HL-60/S4 treated with retinoic acid at 250 ng/mL for 4 days and 3 days (cell line): Measurements from ENCODE around the gene KCNQ1OT1.

Experiments used
- in situ Hi-C: fragments of 300-500 bp; cut with MboI; formaldehyde crosslinking; loops from 2 replicates; pipeline ENCODE4 v1.7.0; 2022; ENCODE audit warnings: low sequenced_read_pairs

KCNQ1OT1 gene

DNA sequence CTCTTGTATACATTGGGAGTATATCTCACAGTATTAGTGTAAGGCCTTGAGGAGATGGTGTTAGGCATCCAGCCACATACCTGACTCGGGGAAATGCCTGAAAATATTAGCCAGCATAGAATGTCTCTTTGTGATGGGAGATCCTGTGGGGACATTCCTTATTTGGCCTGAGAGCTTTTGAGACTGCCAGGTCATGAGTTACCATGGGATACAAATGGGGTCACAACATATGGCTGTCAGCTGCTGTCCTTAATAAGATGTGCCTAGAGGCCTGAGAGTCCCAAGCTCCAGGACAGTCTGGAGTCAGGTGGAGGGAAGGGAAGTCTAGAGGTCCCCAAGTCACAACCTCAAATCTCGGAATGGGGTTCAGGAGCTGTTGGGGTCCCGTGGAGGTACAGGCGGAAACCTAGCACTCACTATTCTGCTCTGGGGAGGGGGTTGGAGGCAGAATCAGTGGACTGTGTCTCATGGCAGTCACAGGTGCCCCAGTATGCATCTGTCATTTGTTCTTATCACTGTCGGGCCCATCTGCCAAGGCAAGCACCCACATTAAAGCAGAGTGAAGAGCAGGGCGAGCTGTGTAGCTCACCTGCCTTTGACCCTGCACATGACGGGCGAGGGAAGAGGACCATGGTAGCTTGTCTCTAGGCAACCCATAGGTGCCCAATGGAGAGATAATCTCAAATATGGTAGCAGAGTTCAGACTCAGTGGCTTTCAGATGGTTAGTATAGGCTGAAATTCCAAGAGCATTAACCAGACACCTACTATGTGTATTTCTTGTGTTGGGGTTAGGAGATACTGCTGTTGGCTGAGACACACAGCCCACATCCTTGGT lies 29.9 kb downstream of the KCNQ1OT1 start:
- in situ Hi-C loops = no loop called here

DNA sequence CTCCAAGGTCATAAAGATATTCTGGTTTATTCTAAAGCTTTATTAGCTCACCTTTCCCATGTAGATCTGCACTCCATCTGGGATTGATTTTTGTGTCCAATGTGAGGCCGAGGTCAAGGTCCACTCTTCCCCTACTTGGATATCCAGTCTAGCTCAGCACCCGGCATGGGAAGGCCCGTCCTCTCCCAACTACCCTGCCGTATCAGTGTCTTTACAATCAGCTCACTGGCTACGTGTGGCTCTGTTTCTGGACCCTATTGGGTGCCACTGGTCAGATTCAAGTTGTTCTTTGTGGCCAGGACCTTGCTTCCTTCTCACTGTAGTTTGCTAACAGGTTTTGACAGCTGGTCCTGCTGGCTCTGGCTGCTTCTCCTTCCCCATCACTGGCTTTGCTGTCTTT lies 30.9 kb downstream of the KCNQ1OT1 start:
- in situ Hi-C loops = no loop called here

GRCh38 chr11:2667940-2668339 lies 31.9 kb downstream of the KCNQ1OT1 start:
- in situ Hi-C loops = no loop called here

DNA sequence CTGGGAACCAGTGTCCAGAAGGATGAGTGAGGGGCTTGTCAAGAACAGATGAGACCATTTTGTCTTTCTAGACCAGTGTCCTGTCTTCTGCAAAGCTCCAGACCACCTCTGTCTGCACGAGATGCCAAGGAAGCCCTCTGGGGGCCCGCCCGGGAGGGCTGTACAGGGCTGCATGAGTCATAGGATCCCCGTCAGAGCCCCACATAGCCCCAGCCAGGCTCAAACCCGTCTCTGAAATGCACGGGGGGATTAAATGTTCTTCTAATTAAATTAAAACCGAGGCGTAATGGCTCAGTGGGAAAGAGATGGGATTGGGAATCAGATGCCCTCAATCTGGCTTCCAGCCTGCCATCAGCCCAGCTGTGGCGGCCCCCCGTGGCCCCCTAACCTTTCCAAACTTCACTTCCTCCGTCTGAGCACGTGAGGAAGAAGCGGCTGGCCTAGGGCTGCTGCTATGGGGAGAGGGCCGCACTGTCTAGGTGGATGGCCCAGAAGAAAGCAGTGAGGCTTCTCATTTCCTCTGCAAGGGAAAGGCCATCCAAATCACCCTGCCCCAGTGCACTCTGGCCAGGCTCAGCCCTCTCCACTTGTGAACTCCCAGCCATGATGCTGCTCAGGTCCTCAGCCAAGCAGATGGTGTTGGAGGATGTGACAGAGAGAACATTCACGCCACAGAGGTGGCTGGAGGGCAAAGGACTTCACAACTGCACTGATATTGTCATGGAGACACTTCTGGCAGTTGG lies 32.8 kb downstream of the KCNQ1OT1 start:
- in situ Hi-C loops = no loop called here

GRCh38 chr11:2666401-2666741 lies 33.4 kb downstream of the KCNQ1OT1 start:
- in situ Hi-C loops = no loop called here

DNA sequence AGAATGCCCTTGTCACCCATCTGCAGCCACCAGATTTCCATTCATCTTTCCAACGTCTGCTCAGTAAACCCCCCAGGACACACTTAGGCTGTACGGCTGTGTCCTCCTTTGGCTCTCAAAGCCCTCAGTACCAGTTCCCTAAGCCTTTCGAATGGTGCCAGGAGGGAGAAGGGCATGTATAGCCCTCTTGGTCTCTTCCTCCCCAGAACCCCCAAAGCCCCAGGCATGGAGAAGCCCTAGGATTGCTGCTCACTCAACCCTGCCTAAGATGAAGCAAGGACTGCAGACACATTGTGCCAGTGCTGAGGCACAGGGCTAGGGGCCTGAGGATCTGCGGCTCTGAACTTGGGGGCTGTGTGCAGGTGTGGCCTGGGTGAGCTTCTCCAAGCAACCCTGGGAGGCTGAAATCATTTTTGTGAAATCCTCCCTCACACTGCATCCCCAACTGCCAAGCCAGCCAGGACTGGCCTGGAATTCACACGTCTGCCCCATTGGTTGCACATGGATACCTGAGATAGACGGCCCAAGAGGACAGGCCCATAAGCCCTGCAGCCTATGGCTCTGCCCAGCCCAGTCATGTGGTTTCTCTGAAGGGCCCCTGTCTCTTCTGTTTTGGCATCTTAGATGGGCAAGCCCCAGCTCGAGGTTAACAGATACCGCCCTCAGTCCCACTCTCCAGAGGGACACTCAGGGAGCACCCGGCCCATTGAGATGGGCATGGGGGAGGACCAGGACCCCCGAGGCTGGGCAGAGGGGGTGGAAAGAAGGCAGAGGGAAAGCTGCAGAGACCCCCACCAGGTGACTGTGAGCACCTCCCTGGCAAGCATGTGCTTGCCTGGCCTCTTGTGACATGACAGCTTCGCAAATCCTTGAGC lies 34.0 kb downstream of the KCNQ1OT1 start:
- in situ Hi-C loops = no loop called here

GRCh38 chr11:2664791-2665525 lies 34.8 kb downstream of the KCNQ1OT1 start:
- in situ Hi-C loops = no loop called here

GRCh38 chr11:2664376-2664775 lies 35.4 kb downstream of the KCNQ1OT1 start:
- in situ Hi-C loops = no loop called here

DNA sequence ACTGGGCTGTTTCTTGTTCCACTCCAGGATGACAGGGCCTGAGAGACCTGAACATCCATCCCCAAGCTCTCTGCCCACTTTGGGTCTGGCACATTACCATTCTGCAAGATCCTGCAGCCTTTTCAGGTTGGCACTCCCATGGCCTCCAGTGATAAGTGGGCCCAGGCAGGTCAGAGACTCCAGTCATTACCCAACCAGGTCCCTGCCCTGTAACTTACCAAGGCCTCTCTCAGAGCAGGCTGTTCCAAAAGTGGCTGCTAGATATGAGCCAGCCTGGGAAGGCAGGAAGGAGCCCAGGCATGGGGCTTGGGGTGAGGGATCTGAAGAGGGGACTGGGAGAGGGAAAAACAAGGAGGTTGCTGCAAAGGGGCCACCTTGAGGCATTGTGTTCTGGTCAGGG lies 35.9 kb downstream of the KCNQ1OT1 start:
- in situ Hi-C loops = no loop called here

DNA sequence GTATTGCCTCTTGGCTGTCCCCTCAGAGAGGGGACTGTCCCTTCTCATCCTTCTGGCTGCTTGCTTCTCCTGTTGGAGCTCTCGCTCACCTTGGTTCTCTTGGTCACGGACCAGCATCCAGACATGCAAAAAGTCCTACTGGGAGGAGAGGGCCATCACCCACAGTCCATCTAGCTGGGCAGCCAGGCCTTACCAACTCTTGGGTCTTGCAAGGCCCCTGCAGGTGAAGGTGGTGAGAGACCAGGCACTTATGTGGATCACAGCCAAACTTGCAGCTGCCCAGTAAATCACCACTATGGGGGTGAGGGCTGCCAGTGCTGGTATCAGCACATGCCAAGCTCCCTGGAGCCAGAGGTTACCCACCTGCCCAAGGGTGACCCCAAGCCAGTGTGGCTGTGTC lies 36.3 kb downstream of the KCNQ1OT1 start:
- in situ Hi-C loops = no loop called here

DNA sequence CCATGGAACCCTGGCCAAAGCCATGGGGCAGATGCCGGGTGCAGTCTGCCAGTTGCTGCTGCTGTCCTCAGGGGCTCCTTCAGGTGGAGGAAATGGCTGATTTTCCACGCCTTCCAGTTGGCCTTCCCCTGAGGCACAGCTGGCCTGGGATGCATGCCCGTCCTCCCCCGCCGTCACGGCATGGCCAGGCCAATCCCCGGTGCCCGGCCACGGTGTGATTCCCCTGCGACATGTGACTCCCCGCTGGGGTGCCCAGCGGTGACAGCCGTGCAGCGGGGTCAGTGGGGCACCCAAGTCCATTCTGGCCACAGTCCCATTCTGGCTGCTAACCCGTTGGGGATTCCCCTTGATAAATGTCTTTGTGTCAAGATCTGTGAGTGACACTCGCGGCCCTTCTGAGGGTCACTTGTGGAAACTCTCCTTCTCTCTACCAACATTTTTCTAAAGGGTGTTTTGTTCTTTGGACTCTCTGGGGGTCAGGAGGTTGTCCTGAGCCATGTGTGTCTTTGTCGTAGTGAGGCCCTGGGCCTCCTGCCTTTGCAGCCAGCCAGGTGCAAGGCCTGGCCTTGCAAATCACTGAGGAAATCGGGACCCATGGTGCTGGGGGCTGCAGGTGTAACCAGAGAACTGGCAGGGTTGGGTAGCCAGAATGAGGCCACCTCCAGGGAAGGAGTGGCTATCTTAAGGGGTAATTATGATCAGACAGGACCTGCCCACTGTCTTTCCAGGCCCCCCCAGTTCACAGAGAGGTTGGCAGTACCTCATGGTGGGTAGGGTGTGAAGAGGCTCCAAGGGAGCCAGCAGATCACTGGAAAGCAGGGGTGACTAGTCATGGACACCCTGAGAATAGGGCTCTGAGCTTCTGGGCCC lies 37.1 kb downstream of the KCNQ1OT1 start:
- in situ Hi-C loops = no loop called here

GRCh38 chr11:2662024-2662312 lies 37.8 kb downstream of the KCNQ1OT1 start:
- in situ Hi-C loops = no loop called here

DNA sequence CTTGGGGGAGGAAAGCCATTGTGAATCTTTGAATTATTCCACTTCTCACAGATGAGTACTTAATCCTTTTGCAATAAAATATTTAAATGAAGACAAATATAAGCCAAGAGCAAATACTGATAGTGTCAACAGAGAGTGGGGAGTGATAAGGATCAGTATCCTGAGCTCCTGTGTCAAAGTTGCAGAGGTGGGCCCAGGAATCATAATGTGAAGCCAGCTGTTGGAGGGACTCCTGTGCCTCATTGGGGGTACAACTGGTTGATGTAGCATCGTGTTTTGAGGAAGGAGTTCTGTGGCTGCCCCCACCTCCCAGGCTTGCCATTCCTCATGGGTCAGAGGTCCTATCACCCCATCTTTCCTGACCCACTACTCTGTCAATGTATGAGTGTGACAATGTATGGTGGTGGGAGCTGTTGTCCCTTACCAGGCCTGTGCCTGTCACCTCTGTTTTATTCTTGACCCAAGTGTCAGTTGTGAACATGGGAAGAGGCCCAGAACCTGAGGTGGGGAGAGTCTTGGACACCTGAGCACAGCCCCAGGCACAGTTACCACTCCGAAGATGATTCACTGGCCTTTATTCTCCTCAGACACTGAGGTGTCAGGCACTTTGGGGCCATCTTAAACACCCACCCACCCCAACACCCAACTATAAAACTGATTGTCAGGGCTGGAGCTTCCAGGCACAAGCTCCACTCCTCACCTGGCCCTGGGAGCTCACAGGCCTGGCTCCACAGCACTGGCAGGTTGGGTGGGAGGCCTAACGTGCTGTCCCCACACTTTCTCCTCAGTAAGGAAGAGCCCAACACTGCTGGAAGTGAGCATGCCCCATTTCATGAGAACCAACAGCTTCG lies 38.4 kb downstream of the KCNQ1OT1 start:
- in situ Hi-C loops = no loop called here

DNA sequence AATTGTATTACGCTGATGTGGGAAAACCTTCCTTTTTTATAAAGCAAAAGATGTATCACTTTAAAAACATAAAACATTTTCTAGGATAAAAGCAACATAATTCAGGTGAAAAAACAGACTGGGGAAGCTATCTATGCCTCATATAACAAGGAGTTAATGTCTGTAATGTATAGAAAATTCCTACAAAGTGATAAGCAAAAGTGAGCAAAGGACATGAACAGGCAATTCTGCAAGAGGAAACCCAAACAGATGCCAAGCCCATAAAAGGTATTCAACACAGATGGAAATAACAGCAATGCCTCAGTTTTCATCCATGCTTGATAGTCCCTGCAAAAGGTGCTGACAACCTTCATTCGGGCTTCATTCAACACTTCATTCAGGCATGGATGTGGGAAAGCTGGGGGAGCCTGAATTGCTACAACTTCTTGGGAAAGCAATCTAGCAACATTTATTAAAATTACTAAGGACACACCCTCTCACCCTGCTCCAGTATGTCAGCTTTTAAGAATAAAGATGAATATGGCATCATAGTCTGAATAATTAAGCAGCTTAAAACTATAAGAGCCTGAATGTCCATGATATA lies 39.3 kb downstream of the KCNQ1OT1 start:
- in situ Hi-C loops = no loop called here

DNA sequence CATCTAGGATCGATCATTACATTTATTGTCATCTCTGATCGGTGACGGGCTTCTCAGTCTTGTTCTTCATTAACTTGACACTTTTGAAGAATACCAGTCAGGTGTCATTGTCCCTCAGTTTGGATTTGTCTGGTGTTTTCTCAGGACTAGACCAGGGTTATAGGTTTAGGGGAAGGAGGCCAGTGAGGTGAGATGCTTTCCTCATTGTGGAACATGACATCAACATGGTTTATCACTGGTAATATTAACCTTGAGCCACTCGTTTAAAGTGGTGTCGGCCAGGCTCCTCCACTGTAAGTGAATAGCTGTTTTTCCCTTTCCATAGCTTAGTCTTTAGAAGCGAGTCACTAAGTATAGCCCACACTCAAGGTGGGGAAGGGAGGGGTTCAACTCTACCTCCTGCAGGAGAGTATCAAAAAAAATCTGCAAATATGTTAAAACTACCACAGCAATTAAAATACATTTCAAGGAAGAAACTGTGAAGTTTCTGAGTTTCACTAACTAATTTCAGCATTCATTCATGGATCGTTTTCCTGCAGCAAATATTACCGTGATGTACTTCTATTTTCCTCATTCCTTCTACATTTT lies 42.0 kb downstream of the KCNQ1OT1 start:
- in situ Hi-C loops = no loop called here

- in situ Hi-C loops = no loop called here
These were observed 42.9 kb downstream of the KCNQ1OT1 start for GRCh38 chr11:2656859-2657258.

- in situ Hi-C loops = no loop called here
These were observed 43.8 kb downstream of the KCNQ1OT1 start for GRCh38 chr11:2655834-2656622.
